ENCODE results near the gene GFOD2. TPM values are rescaled to one million over a fixed set of nuclear protein-coding genes. Genes with fewer than 3 reads are reported as not detected.
A peak's percentile ranks its signal among the peaks of the same experiment; 100 is the strongest.

GFOD2 gene
- total and polyA plus RNA-seq, 7 donors: 8.0 to 17.3 (median 11.3) TPM

DNA sequence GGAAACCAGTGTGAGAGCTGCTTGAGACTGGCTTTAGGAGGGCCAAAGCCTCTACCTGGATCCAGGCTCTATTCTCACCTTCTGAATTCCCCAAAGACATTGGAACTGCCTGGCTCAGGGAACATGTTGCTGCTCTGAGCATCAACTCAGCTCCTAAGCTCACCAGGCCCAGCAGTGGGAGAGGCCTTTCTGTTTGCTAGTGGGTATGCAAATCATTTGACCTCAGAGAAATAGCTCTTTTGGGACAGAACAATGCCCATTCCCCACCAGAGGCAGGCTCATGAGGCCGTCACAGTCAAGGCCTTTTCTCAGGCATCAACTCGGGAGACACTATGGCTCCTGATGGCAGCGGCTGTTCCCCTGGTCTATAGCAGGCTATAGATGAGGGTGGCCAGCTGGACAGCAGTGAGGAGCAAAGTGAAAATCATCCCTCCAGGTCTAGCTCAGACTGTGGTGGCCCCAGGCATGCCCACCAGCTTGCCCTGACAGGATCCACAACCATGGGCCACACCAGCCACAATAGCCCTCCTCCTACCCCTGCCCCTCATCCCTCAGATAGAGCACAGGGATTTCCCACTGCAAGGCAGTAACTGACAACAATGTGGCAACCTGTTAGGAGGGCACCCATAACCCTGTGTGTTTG, 30.4 kb upstream of the GFOD2 start:
- no peak overlapping the region for H3K4me3 ChIP-seq
- H3K9me3 ChIP-seq: no peaks in the 10 kb centered on the region
- H3K36me3 ChIP-seq (ENCODE audit: insufficient read depth in 1 of 2, low read depth in 1 of 2): peaks cover 0 to 19% of the 10 kb centered on the region in 2 donors
- DNase-seq: no peak
- peak in 2 of 4 donors; percentile 7 to 10 for ATAC-seq
- H3K4me1 ChIP-seq: peaks cover 4% of the 10 kb centered on the region
- no peaks in the 10 kb centered on the region for H3K27me3 ChIP-seq (ENCODE audit: insufficient read depth in 3 of 3, low read length in 2 of 3)
- TF ChIP-seq, protein P1, sequence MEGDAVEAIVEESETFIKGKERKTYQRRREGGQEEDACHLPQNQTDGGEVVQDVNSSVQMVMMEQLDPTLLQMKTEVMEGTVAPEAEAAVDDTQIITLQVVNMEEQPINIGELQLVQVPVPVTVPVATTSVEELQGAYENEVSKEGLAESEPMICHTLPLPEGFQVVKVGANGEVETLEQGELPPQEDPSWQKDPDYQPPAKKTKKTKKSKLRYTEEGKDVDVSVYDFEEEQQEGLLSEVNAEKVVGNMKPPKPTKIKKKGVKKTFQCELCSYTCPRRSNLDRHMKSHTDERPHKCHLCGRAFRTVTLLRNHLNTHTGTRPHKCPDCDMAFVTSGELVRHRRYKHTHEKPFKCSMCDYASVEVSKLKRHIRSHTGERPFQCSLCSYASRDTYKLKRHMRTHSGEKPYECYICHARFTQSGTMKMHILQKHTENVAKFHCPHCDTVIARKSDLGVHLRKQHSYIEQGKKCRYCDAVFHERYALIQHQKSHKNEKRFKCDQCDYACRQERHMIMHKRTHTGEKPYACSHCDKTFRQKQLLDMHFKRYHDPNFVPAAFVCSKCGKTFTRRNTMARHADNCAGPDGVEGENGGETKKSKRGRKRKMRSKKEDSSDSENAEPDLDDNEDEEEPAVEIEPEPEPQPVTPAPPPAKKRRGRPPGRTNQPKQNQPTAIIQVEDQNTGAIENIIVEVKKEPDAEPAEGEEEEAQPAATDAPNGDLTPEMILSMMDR (IDR thresholded peaks at IDR 0.05): no peak
- WGBS, 3 donors: 90 to 99% (median 93%) methylated on average over 3 of the region's 3 CpGs
- intact Hi-C loops (cut with DNase I): loop anchor here in 1 of 2 donors (5.0 kb wide), 1 partner anchor 33 kb away; no protein-coding TSS in a partner anchor
- no peak overlapping the region for H3K27ac ChIP-seq

DNA sequence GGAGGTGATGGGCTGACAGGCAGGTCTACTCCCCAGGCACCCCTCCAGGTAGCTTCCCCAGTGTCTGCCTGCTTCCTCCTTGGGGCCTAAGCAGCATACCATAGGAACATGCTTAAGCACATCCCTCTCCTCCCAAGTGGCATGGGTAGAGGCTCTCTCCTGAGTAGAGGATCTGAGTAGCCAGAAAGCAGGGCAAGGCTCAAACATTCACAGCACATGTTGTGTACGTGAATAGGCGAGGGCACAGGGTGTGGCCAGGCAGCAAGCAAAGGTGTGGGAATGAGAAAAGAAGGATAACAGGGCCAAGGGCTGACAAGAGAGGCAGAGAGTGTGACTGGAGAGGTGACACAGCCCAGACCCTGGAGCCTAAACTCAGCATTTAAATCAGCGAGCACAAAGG, 29.7 kb upstream of the GFOD2 start:
- no peak overlapping the region for H3K4me3 ChIP-seq
- DNase-seq (no peak), ATAC-seq (no peak)
- H3K4me1 ChIP-seq: peaks cover 4% of the 10 kb centered on the region
- H3K9me3 ChIP-seq: no peaks in the 10 kb centered on the region
- no peaks in the 10 kb centered on the region for H3K27me3 ChIP-seq (ENCODE audit: insufficient read depth in 3 of 3, low read length in 2 of 3)
- peaks cover 0 to 20% of the 10 kb centered on the region in 2 donors for H3K36me3 ChIP-seq (ENCODE audit: insufficient read depth in 1 of 2, low read depth in 1 of 2)
- TF ChIP-seq, protein P1 (IDR thresholded peaks at IDR 0.05): no peak
- intact Hi-C loops (cut with DNase I): loop anchor here in 1 of 2 donors (5.0 kb wide), 1 partner anchor 33 kb away; no protein-coding TSS in a partner anchor
- no peak overlapping the region for H3K27ac ChIP-seq
- WGBS, 3 donors: 91 to 95% (median 95%) methylated on average over 3 of the region's 3 CpGs

DNA sequence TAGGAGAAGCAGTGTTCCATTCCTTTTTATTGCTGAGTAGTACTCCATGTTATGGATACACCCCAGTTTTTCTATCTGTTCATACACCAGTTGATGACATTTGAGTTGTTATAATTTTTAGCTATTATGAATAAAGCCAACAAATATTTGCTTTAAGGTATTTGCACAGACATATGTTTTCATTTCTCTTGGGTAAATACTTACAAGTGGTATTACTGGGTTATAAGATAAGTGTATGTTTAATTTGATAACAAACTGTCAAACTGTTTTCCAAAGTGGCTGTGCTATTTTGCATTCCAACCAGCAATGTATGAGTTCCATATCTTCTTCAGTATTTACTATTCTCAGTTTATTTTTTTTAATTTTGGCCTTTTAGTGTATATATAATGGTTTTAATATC, 27.7 kb upstream of the GFOD2 start:
- ATAC-seq: no peak
- H3K4me1 ChIP-seq: peaks cover 4% of the 10 kb centered on the region

DNA sequence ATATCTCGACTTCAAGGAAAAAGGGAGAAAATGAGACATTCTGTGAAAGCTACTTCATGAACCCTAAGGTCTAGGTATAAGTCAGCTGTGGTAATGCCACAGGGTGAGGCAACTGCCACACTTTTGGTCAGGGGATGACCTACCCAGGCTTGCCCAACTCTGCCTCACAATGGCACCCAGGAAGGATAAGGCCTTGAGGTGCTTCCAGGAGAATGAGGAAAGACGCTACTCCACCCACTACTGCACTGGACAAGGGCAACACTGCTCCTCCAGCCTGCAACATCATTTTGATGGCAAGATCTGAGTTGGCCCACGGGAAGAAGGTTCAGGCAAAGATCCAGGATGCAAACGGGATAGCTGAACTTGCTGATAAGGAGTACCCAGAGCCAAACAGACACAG, 22.0 kb upstream of the GFOD2 start:
- Histone ChIP-seq H3K4me1 (peaks cover 2% of the 10 kb centered on the region), H3K36me3 (ENCODE audit: insufficient read depth in 1 of 2, low read depth in 1 of 2) (peaks cover 6 to 38% of the 10 kb centered on the region in 2 donors), H3K27me3 (ENCODE audit: insufficient read depth in 3 of 3, low read length in 2 of 3) (no peaks in the 10 kb centered on the region), H3K9me3 (no peaks in the 10 kb centered on the region), H3K27ac (no peak overlapping the region), H3K4me3 (no peak overlapping the region)
- TF ChIP-seq, protein P1 (IDR thresholded peaks at IDR 0.05): no peak
- intact Hi-C loops (cut with DNase I): no loop called here
- peak; percentile 33 to 86 (median 67) for ATAC-seq
- WGBS, 3 donors: 71 to 82% (median 80%) methylated on average over 4 of the region's 4 CpGs
- DNase-seq: no peak

More for the DNA sequence above, 27.7 kb upstream of the GFOD2 start:
- TF ChIP-seq, protein P1 (IDR thresholded peaks at IDR 0.05): no peak
- peaks cover 0 to 36% of the 10 kb centered on the region in 2 donors for H3K36me3 ChIP-seq (ENCODE audit: insufficient read depth in 1 of 2, low read depth in 1 of 2)
- DNase-seq: no peak
- H3K9me3 ChIP-seq: no peaks in the 10 kb centered on the region
- H3K27me3 ChIP-seq (ENCODE audit: insufficient read depth in 3 of 3, low read length in 2 of 3): no peaks in the 10 kb centered on the region
- no peak overlapping the region for H3K4me3 ChIP-seq
- intact Hi-C loops (cut with DNase I): loop anchor here in 1 of 2 donors (5.0 kb wide), 1 partner anchor 35 kb away; no protein-coding TSS in a partner anchor
- H3K27ac ChIP-seq: no peak overlapping the region

All from psoas muscle (tissue), 8 donors.